GOT3 (cell line): Measurements from ENCODE around the gene NAA10.
A peak's percentile ranks its signal among the peaks of the same experiment; 100 is the strongest.
"Not testable (repeated sequence)": the region's sequence is repeated elsewhere in the genome, so short reads cannot be mapped to it uniquely, and the experiment has no call there.

Experiments
- DNase-seq: peaks from one replicate; lab custom pipeline; 2025; ENCODE audit warnings: mixed read lengths; lab: John Stamatoyannopoulos, UW

The NAA10 gene

DNA sequence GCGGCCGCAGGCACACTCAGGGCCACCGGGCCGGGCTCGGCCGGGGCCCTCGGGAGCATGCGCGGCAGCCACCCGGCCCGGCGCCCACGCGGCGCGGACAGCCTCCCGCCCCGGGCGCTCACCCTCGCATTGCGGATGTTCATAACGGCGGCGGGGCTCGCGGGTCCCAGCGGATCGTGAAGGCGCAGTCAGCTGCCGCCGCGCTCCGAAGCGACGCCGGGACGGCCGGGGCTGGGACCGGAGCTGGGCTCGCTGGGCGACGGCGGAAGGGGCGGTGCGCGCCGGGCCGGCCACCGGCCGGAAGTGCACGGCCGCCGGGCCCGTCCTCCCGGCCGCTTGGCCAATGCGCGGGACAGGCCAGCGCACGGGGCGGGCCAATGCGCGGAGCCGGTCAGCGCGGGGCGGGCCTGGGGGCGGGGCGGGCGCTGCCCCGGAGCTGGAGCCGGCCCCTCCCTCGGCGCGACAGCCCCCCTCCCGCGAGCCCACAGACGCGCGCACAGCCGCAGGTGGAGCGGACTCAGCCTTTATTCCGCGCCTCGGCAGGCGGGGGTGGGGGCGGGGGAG is at the start of gene NAA10:
Gene NAA10 (minus strand): TSS at position 276 of the 564 bp plus-strand sequence. CDS start 133 bp downstream, at position 143.
- DNase-seq, result no peak

DNA sequence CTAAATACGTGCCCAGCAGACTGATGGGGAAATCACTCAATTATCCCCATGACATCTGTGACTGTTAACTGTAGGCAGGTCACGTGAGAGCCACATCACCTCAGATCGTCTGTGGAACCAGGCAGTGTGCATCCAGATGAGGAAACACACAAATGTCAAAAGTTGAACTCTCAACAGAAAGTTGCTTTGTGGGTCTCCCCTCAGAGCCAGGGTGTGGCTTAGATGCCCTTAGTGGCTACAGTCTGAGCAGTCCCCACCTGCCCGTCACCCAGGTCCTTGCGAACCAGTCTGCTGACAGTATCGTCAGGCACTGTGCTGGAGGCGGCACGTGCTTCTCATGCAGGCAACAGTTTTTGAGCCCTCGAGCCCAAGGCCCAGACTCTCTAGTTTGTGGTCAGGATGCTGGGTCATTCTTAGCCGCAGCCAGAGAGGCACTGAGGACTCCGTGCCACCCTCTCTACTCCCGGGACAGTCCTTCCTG is 48.5 kb upstream of the NAA10 start:
- DNase-seq, result no peak

DNA sequence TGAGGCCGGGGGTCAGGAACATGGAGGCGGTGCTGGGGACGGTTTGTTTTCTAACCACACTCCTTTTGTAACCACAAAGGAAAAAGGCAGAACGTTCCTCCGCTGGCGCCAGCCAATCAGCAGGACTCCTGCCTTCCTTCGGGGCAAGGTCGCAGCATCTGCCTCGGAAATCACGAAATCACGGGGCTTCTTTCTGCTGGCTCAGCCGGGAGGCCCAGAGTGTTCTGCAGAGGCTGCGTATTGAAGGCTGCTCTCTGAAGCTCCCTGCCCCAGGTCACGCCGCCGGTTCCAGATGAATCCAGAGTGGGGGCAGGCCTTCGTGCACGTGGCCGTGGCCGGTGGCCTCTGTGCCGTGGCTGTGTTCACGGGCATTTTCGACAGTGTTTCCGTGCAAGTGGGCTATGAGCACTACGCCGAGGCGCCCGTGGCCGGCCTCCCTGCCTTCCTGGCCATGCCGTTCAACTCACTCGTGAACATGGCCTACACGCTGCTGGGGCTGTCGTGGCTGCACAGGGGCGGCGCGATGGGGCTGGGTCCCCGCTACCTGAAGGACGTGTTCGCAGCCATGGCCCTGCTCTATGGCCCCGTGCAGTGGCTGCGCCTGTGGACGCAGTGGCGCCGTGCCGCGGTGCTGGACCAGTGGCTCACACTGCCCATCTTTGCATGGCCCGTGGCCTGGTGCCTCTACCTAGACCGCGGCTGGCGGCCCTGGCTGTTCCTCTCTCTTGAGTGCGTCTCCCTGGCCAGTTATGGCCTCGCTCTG is 47.1 kb upstream of the NAA10 start:
- DNase-seq, result no peak

DNA sequence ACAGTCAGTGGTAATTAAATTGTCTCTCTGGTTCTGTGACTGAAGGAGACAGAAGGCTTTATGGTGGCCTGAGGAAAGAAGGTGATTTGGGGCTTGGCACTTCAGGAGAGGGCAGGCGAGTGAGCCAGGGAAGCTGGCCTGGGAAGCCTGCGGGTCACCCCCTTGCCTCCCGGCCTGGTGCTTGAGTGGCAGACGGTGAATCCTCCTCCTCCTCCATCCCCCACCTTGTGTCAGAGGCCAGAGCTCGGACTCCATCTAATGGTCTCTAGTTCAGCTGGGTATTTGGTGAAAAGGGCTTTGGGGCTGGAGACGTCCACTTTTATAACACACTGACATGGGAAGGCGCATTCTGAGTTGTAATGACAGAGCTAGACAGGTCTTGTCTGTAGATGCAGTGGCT is 46.4 kb upstream of the NAA10 start:
- DNase-seq, result no peak

DNA sequence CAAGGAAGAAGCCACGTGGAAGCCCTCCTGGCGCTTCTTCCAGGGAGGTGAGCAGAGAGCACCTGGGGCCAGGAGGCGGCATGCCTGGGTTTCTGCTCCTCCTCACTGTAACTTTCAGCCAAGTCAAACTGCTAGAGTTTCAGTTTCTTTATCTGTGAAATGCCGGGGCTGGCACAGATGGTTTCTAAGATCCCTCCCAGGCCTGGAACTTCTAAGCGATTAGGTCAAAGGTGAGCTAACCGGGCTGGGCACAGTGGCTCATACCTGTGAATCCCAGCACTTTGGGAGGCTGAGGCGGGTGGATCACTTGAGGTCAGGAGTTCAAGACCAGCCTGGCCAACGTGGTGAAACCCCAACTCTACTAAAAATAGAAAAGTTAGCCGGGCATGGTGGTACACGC is 45.6 kb upstream of the NAA10 start:
- not testable (repeated sequence) for DNase-seq

DNA sequence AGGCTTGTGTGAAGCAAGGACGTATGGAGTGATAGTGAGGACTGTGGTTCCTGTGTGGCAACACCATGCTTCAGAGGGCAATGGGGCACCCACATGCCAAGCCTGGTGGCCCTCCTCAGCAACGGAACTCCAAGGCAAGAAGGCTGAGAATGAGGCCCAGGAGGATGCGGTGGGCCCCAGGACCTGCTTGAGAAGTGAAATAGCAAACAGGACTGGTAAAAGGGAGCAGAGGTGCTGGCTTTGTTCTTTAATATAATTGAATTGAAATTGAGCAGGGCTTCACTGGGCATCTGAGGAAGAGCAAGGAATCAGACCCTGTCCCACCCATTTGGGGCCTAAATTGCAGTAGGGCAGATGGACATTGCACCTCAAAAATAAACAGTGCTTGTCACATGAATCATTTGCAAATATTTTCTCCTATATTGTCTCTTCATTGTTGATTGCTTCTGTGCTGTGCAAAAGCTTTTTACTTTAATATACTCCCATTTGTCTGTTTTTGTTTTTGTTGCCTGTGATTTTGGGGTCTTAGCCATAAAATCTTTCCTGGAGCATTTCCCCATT is 40.0 kb upstream of the NAA10 start:
- no peak for DNase-seq

DNA sequence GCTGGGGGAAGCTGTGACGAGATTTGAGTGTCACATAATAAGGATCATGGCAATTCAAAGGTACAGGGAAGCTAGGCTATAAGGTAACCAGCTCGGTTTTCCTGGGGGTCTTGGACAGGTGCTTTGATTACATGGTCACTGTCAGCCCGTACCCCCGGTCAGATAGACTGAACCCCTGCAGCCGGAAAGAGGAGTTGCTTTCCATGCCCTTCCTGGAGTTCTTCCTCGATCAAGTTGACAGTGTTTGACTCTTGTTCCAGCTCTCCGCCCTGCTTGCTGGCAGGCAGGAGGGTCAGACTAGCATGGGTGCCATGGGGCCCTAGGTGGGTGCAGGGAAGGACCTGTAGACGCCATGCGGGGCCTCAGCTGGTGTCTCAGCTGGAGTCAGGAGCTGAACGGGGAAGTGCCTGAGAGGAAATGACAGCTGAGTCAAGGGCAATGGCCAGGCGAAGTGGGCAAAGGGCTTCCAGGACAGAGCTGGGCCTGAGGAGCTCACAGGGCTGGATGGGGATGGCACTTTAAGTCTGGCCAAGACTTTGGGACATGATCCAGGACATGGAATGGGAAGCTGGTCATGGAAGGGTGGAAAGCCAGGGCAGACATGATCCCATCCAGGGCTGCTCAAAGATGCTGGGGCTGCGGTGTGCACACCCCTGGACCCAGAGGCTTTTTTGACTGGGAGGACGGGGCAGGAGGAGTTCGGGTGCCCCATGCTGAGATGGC is 39.3 kb upstream of the NAA10 start:
- DNase-seq, result no peak

DNA sequence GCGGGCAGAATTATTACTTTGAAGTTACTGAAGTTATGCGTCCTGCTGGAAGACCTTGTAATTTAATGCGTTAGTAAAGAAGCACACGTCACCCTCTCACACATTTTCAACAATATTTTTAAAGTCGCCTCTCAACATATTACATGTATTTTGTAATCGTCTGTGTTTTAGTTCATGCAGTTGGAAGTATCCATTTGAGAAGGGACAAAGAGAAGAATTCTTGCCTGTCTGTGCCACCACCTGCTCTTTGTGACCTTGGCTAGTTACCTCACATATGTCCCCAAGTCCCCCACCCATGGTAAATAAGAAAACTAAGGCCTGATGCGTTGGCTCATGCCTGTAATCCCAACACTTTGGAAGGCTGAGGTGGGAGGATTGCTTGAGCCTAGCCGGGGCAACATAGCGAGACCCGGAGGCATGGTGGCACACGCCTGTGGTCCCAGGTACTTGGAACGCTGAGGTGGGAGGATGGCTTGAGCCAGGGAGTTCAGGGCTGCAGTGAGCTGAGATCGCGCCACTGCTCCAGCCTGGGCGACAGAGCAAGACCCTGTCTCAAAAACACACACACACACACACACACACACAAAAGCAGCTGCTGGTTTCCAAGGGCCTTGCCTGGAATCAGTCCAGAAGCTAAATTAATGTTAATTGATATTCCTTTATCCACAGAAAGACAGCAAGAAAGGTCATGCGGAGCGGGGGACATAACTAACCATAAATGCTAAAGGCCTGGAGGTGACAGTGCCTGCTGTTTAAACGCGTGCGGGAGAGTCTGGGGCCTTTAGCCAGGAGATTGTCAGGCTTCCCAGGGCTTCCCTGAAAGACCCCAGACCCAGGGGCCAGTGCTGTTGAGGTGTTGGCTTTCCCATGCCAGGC is 38.5 kb upstream of the NAA10 start:
- no peak for DNase-seq

DNA sequence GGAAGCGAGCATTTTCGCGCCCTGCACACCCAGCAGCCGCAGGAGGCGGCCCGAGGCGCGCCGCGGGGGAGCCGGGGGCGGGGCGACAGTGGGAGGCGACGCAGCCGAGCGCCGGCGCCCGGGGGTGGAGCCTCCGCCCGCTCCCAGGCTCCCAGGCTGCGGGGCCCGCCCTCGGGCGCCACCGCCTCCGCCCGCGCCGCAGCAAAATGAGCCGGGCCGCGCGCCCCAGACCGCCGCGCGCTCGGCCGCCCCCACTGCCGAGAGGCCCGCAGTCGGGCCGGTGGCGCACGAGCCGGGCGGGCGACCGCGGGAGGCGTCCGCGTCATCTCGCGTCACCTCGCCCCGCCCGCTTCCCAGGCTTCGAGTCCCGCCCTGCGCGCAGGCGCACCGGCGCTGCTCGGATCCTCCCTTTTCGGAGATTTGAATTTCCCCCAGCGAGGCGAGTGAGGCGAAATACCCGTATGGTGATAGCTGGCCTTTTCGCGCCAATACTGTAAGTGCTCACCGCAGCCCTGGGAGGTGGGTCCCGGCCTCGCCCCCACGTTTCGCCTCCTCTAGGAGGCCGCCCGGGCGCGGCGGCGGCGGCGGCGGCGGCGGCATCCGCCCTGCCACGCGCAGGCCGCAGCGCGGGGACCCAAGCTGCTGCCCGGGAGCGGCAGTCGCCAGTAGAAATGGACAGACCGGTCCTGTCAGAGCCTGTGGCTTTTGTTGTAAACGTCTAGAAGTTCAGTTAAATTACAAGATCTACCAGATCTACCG is 37.7 kb upstream of the NAA10 start, which contains the start of gene TMEM187:
Gene TMEM187 (plus strand): TSS at position 387 of the 759 bp plus-strand sequence. CDS start 9,309 bp downstream, outside the sequence.
- DNase-seq, result peak; percentile 63

DNA sequence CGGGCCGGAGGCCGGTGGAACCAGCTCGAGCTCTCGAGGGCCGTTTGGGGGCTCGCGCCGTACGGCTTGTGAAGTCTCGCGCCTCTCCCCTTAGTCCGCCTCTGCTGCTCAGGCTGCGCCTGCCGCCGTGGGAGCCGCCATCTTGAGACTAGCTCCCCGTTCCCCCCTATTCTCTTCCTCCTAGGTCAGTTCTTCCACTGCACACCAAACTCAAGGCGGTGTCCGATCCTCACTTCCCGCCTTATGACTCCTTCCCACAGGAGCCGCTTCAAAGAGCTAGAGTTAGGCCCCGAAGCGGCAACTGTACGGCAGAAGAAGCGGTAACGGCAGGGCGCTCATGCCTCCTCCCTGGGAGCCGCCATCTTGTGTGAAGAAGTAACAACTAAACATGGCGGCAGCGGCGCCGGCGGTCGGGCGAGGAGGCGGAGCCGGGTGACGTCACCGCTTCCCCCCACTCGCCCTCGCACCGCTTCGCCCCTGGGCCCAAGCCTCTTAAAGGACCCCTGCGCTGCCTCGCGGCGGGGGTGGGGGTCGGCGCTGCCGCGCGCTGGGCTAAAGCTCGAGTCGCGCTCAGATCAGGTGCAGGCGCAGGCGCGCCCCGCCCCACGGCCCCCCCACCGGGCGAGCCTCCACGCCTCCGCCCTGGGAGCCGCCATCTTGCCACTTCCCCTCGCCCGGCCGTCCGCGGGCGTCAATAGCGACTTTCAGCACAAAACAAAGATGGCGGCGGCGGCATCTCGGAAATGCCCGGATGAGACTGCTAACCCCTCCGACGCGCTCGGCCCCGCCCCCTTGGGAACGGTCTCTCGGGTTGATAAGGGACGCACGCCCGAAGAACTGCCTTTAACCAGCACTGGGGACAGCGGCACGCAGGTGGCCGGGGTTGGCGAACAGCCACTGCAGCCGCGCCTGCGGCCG is 36.9 kb upstream of the NAA10 start, which contains the start of gene HCFC1:
Gene HCFC1 (minus strand): TSS at position 369 of the 918 bp plus-strand sequence. CDS start 978 bp downstream, outside the sequence.
- DNase-seq, result peak; percentile 63

DNA sequence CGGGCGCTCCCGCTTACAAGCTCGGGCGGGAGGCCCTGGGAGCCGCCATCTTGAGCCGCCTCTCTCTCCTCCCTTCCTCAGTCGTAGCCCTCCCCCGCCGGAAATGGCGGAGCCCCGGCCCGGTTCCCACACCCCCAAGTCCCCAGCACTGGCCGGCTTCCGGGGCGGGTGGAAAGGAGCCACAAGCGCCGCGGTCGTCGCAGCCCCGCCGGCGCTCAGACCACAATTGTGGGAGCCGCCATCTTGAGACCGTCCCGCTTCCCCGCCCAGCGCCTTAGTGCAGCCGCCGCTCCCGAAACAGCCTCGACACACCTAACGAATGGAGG is 36.2 kb upstream of the NAA10 start:
- peak; percentile 57 for DNase-seq

DNA sequence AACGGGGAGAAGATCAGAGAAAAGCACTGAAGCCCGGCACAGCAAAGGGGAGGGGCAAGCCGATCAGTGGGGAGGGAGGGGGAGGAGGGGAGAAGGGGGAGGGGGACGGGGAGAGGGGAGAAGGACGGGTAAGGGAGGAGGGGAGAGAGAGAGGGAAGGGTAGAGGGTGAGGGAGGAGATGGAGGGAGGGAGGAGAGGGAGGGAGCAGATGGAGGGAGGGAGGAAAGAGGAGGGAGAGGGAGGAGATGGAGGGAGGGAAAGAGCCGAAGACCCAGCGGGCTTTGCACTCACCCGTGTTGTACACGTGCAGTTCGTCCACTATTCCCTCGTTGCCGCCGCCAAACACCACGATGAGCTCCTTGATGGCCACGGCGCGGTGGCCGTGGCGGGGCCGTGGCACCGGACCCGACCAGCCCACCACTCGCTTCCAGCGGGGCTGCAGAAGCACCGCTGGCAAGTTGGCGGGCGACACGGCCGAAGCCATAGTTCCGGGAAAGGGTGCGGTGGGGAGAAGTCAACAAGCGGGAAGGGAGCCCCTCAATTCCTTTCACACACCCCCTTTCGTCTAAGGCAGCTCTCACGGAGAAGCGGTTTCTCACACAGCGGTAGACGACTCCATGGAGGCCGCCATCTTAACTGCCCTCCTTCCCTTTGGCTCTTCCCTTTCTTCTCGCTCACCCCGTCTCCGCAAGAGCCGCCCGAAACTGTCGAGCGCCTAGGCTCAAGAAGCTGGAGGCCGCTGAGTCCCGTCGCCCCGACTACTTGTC is 35.7 kb upstream of the NAA10 start:
- no peak for DNase-seq

DNA sequence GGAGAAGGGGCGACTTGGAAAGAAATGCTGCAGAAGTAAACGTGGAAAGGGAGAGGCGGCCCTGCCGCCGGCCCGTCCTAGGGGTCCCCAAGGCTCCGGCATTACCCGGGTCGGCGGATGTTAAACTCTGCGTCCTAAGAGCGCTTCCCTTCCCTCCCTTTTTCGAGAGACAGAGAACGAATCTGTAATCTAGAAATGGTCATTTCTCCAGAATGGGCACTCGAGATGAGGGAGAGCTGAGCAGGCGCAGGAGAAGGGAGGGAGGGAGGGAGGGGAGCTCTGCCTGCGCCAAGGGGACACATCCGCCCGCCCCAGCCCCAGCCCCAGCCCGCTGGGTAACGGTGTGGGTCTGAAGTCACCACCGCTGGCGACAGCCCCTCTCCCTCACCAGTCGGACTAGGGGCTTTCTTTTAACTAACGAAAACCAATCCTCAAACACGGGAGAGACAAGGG is 35.1 kb upstream of the NAA10 start:
- DNase-seq, result no peak

DNA sequence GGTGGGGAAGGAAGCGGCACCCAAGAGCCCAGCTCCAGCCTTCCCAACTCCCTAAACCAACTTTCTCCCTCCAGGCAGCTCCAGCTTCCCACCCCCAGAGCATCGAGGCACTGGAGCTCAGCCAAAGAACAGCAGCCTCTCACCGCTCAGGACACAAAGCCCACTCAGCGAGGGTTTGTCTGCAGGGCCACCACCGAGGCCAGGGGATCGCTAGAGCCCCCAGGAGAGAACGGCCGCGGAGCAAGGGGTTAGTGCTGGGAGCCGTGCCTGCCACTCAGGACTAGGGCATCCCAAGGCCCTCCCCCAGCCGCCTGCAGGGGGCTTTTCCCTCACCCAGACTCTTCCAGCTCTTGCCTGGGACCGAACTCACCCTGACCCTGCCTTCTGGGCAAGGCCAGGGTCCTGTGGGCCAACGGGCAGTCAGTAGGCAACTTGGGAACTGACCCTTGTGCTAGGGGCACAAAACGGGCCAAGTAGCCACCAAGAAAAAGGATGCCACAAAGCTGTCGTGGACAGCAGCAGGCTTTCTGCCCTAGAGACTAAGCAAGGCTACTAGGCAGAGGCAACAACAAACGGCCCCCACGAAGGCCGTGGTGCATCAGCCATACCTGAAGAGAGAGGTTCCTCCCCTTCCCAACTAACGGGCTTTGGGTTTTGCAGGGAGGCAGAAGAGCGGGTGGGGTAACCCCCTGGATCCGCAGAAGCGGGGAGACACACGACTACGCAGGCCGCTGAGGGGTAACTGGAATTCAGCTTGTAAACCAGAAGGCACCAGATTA is 34.5 kb upstream of the NAA10 start:
- no peak for DNase-seq

DNA sequence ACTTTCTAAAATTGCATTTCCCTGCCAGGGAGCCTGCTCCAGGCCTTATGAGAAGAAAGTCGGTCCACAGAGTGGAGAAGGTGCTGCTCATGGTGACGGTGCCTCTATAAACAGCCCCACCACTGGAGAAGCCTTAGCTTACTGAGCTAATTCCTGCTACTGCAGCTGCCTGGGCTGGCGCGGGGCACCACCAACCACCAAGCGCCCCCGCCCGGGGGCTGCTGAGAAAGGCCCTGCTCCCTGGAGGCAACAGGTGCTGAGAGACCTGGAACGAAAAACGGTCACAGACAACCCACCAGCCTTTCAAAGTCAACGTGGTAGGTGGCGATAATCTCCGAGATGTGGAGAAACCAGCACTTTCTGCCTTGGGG is 33.9 kb upstream of the NAA10 start:
- DNase-seq, result no peak

DNA sequence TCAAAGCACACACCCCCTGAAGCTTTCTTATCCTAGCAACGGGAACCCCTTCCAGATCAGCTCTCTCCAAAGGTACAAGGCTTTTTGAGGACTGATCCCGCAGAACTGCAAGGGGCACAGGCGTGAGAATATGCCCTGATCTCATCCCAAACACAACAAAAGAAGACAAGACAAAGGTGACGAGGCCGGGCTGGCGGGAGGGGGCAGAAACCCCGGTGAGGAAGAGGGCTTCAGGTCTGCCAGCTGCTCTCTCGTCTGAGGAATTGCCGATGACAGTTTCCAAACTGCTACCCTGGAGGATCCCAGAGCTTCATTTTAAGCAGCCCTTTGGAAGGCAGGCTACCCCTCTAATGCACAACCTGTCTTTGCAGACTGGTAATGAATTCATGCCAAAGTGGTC is 33.4 kb upstream of the NAA10 start:
- DNase-seq, result no peak

DNA sequence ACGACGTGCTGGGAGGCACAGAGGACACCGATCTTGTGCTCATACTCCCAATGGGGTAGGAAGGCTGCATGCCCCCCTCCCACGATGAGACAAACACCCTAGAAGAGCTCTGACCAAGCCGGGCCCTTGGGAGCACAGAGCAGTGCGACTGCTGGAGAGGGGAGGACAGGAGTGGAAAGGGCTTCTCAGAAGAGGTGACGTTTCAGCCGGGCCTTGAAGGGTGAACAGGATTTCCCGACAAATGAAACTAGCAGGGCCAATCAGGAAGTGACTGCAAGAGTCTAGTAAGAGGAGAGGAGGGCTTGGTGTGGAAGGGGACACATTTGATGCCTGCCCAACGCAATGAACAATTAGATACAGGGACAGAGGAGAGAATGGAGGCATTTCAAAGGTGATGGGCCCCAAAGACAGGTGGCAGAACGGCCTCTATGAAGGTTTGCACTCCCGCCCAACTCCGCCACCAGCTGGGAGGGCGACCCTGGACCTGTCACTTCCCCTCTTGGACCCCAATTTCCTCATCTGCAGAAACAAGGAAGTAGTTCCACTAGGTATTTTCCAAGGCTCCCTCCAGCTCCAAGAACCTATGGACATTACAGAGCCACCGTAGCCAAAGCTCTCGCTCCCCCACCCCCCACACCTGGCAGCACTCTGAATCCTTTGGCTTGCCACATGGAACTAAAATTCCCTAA is 32.8 kb upstream of the NAA10 start:
- DNase-seq, result no peak
